Left lung (tissue), 14 donors: ENCODE data around the gene COMMD4. TPM values are rescaled to one million over a fixed set of nuclear protein-coding genes. Genes with fewer than 3 reads are reported as not detected.
"Not testable (repeated sequence)": the region's sequence is repeated elsewhere in the genome, so short reads cannot be mapped to it uniquely, and the experiment has no call there.

Experiments used
- ATAC-seq: fragments of 200-7000 bp; cut with Tn5 transposase; one replicate; pipeline ENCODE4 v1.9.1; 2020; ENCODE audit warnings: moderate library complexity
- DNase-seq, 4 donors: peaks; one replicate each; pipeline ENCODE4 v3.0.0-alpha.2; 2013 to 2020
- H3K27ac ChIP-seq, 2 donors: fragments of 200-600 bp; sonication (generic) in 1 of 2; one replicate each; pipeline versions ENCODE4 v1.5.0 to v1.8.0; 2020 to 2021
- H3K27me3 ChIP-seq, 2 donors: fragments of 200-600 bp; sonication (generic) in 1 of 2; one replicate each; pipeline versions ENCODE4 v1.5.0 to v1.8.0; 2020 to 2021
- H3K36me3 ChIP-seq, 2 donors: fragments of 200-600 bp; sonication (generic) in 1 of 2; one replicate each; pipeline versions ENCODE4 v1.5.0 to v1.8.0; 2020 to 2021
- H3K4me1 ChIP-seq, 2 donors: fragments of 200-600 bp; one replicate each; pipeline ENCODE4 v1.8.0; 2021
- H3K4me3 ChIP-seq, 2 donors: fragments of 200-600 bp; sonication (generic) in 1 of 2; one replicate each; pipeline versions ENCODE4 v1.5.0 to v1.8.0; 2020 to 2021; ENCODE audit warnings: mild to moderate bottlenecking in 1 of 2
- H3K9me3 ChIP-seq, 2 donors: fragments of 200-600 bp; sonication (generic) in 1 of 2; one replicate each; pipeline versions ENCODE4 v1.5.0 to v1.8.0; 2020 to 2021
- intact Hi-C, 2 donors: fragments of 100-400 bp; cut with DNase I; formaldehyde crosslinking; loops; one replicate each; pipeline versions ENCODE4 v1.11.2 to v1.14.2; 2022
- long read RNA-seq, 12 donors: library from polyadenylated mRNA in 2 of 12; unstranded in 2 of 12; transcript quantifications; one replicate each; pipeline ENCODE4 v2.0.0 and lab custom pipeline, GENCODE V29; 2019 to 2026
- polyA plus RNA-seq, 6 donors: library from polyadenylated mRNA; unstranded; fragments of 120-200 nt; gene quantifications; one replicate each; pipeline ENCODE4 v1.2.1, GENCODE V29; 2013; ENCODE audit not compliant: insufficient read length in 6 of 6
- total RNA-seq, 2 donors: library from RNA; stranded (reverse); fragmentation: NEBNext Ultra II Directional; extraction: Animal tissue kit (Norgen Biotek cat#: 25700); gene quantifications; one replicate each; pipeline ENCODE4 v1.2.1, GENCODE V29; 2021
- TF ChIP-seq, protein P1 (sequence below), 2 donors: fragments of 200-600 bp; sonication (generic) in 1 of 2; IDR thresholded peaks; one replicate each; pipeline versions ENCODE4 v1.5.0 to v1.8.0; 2021; ENCODE audit warnings: antibody characterized with exemption in 2 of 2
- donor health status: DM: no; HTN: yes; CAD: no.
- donor health status: DM: no; HTN: no; CAD: no.

COMMD4 gene
- 10 to 100 TPM; 71.4 to 72.9 TPM for total RNA-seq
- polyA plus RNA-seq = 10 to 100 TPM; 74.3 to 97.2 (median 79.7) TPM
- long read RNA-seq, donor 1, full-length matches to known transcripts = 40 of 72 reads
- long read RNA-seq, donor 1, partial matches to known transcripts = 32 of 72 reads
- long read RNA-seq, donor 1, other reads (novel, unspliced or antisense) = 0 of 72 reads
- long read RNA-seq, donor 2, full-length matches to known transcripts = 42 of 56 reads
- long read RNA-seq, donor 2, partial matches to known transcripts = 14 of 56 reads
- long read RNA-seq, donor 2, other reads (novel, unspliced or antisense) = 0 of 56 reads
- long read RNA-seq, donor 3, full-length matches to known transcripts = 39 of 46 reads
- long read RNA-seq, donor 3, partial matches to known transcripts = 7 of 46 reads
- long read RNA-seq, donor 3, other reads (novel, unspliced or antisense) = 0 of 46 reads
- long read RNA-seq, donor 4, transcript COMMD4-201 (8 exons, 1,067 nt) = major isoform, 65 of 83 reads
- long read RNA-seq, donor 4, partial matches to known transcripts = 8 of 83 reads
- long read RNA-seq, donor 4, other reads (novel, unspliced or antisense) = 7 of 83 reads
- long read RNA-seq, donor 5, full-length matches to known transcripts = 29 of 43 reads
- long read RNA-seq, donor 5, partial matches to known transcripts = 14 of 43 reads
- long read RNA-seq, donor 5, other reads (novel, unspliced or antisense) = 0 of 43 reads
- long read RNA-seq, donor 6, full-length matches to known transcripts = 46 of 60 reads
- long read RNA-seq, donor 6, partial matches to known transcripts = 14 of 60 reads
- long read RNA-seq, donor 6, other reads (novel, unspliced or antisense) = 0 of 60 reads
- long read RNA-seq, donor 7, full-length matches to known transcripts = 25 of 35 reads
- long read RNA-seq, donor 7, partial matches to known transcripts = 10 of 35 reads
- long read RNA-seq, donor 7, other reads (novel, unspliced or antisense) = 0 of 35 reads
- long read RNA-seq, donor 8, full-length matches to known transcripts = 20 of 34 reads
- long read RNA-seq, donor 8, partial matches to known transcripts = 14 of 34 reads
- long read RNA-seq, donor 8, other reads (novel, unspliced or antisense) = 0 of 34 reads
- long read RNA-seq, donor 9, full-length matches to known transcripts = 1 of 1 reads
- long read RNA-seq, donor 9, partial matches to known transcripts = 0 of 1 reads
- long read RNA-seq, donor 9, other reads (novel, unspliced or antisense) = 0 of 1 reads
- long read RNA-seq, donor 10, full-length matches to known transcripts = 41 of 51 reads
- long read RNA-seq, donor 10, partial matches to known transcripts = 3 of 51 reads
- long read RNA-seq, donor 10, other reads (novel, unspliced or antisense) = 7 of 51 reads
- long read RNA-seq, donor 11 = 0 reads
- long read RNA-seq, donor 12, transcript COMMD4-201 (8 exons, 1,067 nt) = major isoform, 9 of 21 reads
- long read RNA-seq, donor 12, partial matches to known transcripts = 8 of 21 reads
- long read RNA-seq, donor 12, other reads (novel, unspliced or antisense) = 0 of 21 reads

DNA sequence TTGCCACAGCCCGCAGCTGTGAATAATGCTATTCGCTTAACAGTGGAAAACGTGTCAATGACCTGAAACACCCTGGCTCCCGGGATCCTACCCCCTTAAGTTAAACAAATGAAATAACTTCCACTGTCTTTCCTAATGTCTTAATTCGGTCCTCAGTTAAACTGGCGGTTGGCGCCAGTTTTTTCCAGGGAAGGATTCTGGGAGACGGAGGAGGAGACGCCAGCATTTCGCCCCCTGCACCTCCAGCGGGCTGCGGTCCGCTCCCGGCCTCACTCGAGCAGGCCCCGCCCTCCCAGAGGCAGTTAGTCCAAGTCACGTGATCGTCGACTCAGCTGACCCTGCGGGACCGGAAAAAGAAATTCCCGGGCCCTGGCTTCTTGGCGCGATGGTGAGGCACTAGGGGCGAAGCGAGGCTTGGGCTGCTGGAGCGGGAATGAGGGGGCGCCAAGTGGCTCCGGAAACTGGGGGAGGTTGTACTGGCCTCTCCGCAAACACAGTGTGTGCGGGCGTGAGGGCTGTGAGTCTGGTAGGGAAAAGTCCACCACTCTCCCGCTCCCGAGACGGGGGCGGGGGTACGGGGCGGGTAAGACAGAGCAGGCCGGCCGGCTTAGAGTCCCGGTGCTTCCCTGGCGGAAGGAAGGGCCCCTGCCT lies at the start of gene COMMD4:
Gene COMMD4, plus strand, starts transcription at position 359 of the 651 bp plus-strand sequence. Its CDS starts 27 bp downstream, at position 386.
- TF ChIP-seq, protein P1, sequence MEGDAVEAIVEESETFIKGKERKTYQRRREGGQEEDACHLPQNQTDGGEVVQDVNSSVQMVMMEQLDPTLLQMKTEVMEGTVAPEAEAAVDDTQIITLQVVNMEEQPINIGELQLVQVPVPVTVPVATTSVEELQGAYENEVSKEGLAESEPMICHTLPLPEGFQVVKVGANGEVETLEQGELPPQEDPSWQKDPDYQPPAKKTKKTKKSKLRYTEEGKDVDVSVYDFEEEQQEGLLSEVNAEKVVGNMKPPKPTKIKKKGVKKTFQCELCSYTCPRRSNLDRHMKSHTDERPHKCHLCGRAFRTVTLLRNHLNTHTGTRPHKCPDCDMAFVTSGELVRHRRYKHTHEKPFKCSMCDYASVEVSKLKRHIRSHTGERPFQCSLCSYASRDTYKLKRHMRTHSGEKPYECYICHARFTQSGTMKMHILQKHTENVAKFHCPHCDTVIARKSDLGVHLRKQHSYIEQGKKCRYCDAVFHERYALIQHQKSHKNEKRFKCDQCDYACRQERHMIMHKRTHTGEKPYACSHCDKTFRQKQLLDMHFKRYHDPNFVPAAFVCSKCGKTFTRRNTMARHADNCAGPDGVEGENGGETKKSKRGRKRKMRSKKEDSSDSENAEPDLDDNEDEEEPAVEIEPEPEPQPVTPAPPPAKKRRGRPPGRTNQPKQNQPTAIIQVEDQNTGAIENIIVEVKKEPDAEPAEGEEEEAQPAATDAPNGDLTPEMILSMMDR (IDR thresholded peaks at IDR 0.05) = no peak
- intact Hi-C loops = no loop called here
- Histone ChIP-seq H3K9me3 (no peaks in the 10 kb centered on the region), H3K27ac (peak within 1 kb of the TSS; percentile 39 to 73), H3K4me1 (peaks cover 0 to 17% of the 10 kb centered on the region in 2 donors), H3K36me3 (peaks cover 0 to 24% of the 10 kb centered on the region in 2 donors), H3K4me3 (peak within 1 kb of the TSS; percentile 81 to 94), H3K27me3 (no peaks in the 10 kb centered on the region)
- DNase-seq (peak; percentile 90 to 95 (median 95)), ATAC-seq (peak; percentile 96)

DNA sequence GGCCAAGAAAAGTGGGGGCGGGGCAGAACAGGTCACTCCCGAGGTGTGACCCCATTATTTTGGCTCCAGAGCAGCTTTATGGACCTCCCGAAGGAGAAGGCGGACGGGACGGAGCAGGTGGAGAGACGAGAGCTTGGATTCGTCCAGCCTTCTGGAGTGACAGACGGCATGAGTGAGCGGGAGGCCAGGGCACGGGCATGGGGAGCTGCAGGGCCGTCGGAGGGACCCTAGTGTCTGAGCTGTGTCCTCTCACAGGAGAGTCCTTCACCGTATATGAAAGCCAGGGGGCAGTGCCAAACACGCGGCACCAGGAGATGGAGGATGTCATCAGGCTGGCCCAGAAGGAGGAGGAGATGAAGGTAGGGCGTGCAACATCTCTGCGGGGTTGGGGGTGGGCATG lies 42.2 kb upstream of the COMMD4 start:
- H3K9me3 ChIP-seq, H3K4me3 ChIP-seq, intact Hi-C loops, H3K4me1 ChIP-seq, ATAC-seq, H3K36me3 ChIP-seq, H3K27me3 ChIP-seq, H3K27ac ChIP-seq, DNase-seq: not testable (repeated sequence)

DNA sequence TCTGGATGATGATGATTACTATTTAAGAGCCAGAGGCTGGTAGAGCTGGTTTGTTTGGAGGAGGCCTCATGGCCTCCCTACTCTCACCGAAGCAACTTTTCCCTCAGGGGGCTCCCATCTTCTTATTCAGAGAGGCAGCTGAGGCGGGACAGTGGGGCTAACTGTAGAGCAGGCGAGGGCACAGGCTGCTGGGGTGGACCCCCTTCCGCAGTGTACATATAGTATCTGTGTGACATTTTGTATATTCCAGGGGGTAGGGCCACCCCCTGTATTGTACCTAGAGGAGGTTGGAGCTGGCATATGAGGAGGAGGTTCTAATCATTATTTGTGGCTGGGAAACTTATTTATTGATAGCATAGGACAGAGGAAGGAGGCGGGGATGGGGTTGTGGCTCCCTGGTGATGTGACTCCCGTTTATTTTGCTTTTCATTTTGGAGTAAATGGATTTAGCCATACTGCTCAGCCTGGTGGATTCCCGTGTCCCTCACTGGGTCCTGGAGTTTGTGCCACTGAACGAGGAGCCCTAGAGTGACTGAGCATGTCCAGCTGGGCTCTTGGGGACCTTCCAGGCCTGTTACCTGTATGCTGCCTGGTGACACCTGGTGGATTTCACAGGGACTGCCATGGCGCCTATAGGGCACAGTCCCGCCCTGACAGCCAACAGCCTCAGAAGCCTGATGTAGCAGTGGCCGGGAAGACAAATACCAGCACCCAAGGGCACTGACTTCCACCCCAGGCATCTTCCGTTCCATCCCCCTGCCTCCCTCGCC lies 37.1 kb upstream of the COMMD4 start:
- H3K4me3 ChIP-seq, H3K36me3 ChIP-seq, H3K4me1 ChIP-seq, H3K27ac ChIP-seq, intact Hi-C loops, DNase-seq, H3K27me3 ChIP-seq, H3K9me3 ChIP-seq: not testable (repeated sequence)
- peak; percentile 99 for ATAC-seq

DNA sequence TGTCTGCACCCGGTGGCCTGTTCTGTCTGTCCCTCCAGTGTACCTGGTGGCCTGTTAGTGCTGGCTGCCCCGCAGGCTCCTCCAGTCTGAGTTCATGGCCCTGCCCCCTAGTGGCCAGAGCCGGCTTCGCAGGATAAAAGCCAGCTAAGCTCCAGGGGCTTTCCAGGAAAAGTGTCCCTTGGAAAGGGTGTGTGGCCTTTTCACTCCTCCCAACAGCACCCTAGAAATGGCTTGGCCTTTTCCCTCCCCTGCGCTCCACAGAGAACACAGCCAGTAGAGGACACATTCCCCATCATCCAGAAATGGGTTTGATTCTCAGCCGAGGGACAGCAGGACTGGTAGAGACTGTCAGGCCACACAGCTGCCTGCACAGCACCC lies 36.6 kb upstream of the COMMD4 start:
- peak in 2 of 4 donors; percentile 56 to 90 for DNase-seq
- H3K27me3 ChIP-seq, H3K4me3 ChIP-seq, H3K27ac ChIP-seq, H3K9me3 ChIP-seq, intact Hi-C loops, H3K4me1 ChIP-seq, H3K36me3 ChIP-seq: not testable (repeated sequence)
- ATAC-seq = peak; percentile 100
- TF ChIP-seq, protein P1 (IDR thresholded peaks at IDR 0.05) = peak; percentile 53 to 70

DNA sequence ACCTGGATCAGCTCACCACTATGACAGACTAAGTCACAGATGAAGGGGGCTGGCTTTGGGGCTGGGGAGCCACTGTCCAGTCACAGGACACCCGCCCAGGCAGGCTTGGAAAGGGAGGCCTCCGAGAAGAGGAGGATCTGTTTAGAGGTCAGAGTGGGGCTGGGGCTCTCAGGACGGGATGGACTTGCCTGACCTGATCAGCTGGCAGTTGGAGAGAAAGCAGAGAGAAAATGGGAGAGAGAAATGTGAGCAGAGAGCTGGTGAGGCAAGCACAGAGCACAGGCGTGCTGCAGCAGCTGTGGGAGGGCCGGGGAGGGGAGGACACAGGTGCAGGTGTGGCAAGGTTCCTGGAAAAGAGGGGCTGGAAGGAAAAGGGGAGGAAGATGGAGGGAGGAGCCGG lies 35.8 kb upstream of the COMMD4 start:
- H3K36me3 ChIP-seq, H3K27me3 ChIP-seq, H3K4me3 ChIP-seq, ATAC-seq, intact Hi-C loops, H3K27ac ChIP-seq, H3K9me3 ChIP-seq, H3K4me1 ChIP-seq, DNase-seq: not testable (repeated sequence)
